ENCODE data around the gene MFN2. TPM values are rescaled to one million over a fixed set of nuclear protein-coding genes. Genes with fewer than 3 reads are reported as not detected.

Gene MFN2
- polyA plus RNA-seq, 1 experiment: 62.5 TPM

DNA sequence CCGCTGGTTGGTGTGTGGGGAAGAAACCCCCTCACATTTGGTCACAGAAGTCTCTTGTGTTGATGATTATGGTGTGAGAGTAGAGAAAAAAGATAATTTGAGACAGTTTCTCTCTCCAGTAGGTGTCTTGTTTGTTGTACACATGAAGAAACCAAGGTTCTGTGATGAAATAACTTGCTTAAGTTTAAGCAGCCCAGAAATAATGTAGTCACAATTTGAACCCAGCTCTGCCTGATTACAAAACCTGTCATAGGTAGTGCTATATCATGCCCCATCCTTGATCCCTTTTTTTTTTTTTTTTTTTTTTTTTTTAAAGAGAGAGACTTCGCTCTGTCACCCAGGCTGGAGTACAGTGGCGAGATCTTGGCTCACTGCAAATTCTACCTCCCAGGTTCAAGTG is 4.9 kb downstream of the MFN2 start:
- H3K36me3 ChIP-seq (ENCODE audit: control insufficient read depth, insufficient read depth, low read length): peaks cover 12% of the 10 kb centered on the region
- TF ChIP-seq, protein P1, sequence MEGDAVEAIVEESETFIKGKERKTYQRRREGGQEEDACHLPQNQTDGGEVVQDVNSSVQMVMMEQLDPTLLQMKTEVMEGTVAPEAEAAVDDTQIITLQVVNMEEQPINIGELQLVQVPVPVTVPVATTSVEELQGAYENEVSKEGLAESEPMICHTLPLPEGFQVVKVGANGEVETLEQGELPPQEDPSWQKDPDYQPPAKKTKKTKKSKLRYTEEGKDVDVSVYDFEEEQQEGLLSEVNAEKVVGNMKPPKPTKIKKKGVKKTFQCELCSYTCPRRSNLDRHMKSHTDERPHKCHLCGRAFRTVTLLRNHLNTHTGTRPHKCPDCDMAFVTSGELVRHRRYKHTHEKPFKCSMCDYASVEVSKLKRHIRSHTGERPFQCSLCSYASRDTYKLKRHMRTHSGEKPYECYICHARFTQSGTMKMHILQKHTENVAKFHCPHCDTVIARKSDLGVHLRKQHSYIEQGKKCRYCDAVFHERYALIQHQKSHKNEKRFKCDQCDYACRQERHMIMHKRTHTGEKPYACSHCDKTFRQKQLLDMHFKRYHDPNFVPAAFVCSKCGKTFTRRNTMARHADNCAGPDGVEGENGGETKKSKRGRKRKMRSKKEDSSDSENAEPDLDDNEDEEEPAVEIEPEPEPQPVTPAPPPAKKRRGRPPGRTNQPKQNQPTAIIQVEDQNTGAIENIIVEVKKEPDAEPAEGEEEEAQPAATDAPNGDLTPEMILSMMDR (IDR thresholded peaks at IDR 0.05; ENCODE audit: insufficient read depth, low read depth, low read length): no peak
- no peak for DNase-seq (ENCODE audit: low read depth)
- no peaks in the 10 kb centered on the region for H3K27me3 ChIP-seq (ENCODE audit: control insufficient read depth, insufficient read depth, low read length)
- POLR2A ChIA-PET: no interaction called here
- CTCF ChIA-PET: no interaction called here
- no peak overlapping the region for H3K4me3 ChIP-seq (ENCODE audit: low read depth, low read length)

- TF ChIP-seq, protein P1 (IDR thresholded peaks at IDR 0.05; ENCODE audit: insufficient read depth, low read depth, low read length): no peak
Measured at GRCh38 chr1:11985851-11986250, 5.6 kb downstream of the MFN2 start.

DNA sequence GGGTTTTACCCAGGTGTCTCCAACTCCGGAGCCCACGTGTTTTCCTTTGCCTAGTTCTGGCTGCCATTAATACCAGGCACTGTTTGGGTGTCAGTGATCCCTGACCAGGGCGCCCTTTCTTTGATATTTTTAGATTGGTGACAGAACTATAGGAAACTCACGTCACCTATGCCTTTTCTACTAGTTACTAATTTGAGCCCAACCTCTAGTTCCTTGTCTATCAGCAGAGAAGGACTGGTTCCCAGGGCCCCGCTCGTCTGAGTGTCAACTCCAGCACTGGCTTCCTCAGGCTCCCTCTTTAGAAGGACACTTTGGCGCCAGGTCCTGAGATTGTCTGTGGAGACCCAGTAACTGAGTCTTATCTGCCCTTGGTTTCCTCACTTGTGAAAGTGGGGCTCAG is 9.4 kb downstream of the MFN2 start:
- peaks cover 15% of the 10 kb centered on the region for H3K36me3 ChIP-seq (ENCODE audit: control insufficient read depth, insufficient read depth, low read length)
- TF ChIP-seq, protein P1 (IDR thresholded peaks at IDR 0.05; ENCODE audit: insufficient read depth, low read depth, low read length): no peak
- ChIA-PET CTCF (no interaction called here), POLR2A (no interaction called here)
- H3K27me3 ChIP-seq (ENCODE audit: control insufficient read depth, insufficient read depth, low read length): no peaks in the 10 kb centered on the region
- H3K4me3 ChIP-seq (ENCODE audit: low read depth, low read length): no peak overlapping the region
- no peak for DNase-seq (ENCODE audit: low read depth)

More at GRCh38 chr1:11985851-11986250, 5.6 kb downstream of the MFN2 start:
- no peak for DNase-seq (ENCODE audit: low read depth)
- ChIA-PET CTCF (interaction anchor here (1.7 kb wide), 1 partner anchor 15 kb away, joined by 4 read pairs; no protein-coding TSS in a partner anchor), POLR2A (no interaction called here)
- peaks cover 15% of the 10 kb centered on the region for H3K36me3 ChIP-seq (ENCODE audit: control insufficient read depth, insufficient read depth, low read length)
- no peak overlapping the region for H3K4me3 ChIP-seq (ENCODE audit: low read depth, low read length)
- no peaks in the 10 kb centered on the region for H3K27me3 ChIP-seq (ENCODE audit: control insufficient read depth, insufficient read depth, low read length)

- ChIA-PET CTCF (no interaction called here), POLR2A (no interaction called here)
- peaks cover 19% of the 10 kb centered on the region for H3K36me3 ChIP-seq (ENCODE audit: control insufficient read depth, insufficient read depth, low read length)
- TF ChIP-seq, protein P1 (IDR thresholded peaks at IDR 0.05; ENCODE audit: insufficient read depth, low read depth, low read length): no peak
- no peaks in the 10 kb centered on the region for H3K27me3 ChIP-seq (ENCODE audit: control insufficient read depth, insufficient read depth, low read length)
- no peak for DNase-seq (ENCODE audit: low read depth)
- H3K4me3 ChIP-seq (ENCODE audit: low read depth, low read length): no peak overlapping the region
Measured at GRCh38 chr1:11990303-11991032, 10.2 kb downstream of the MFN2 start.

- Histone ChIP-seq H3K4me3 (ENCODE audit: low read depth, low read length) (no peak overlapping the region), H3K36me3 (ENCODE audit: control insufficient read depth, insufficient read depth, low read length) (peaks cover 20% of the 10 kb centered on the region), H3K27me3 (ENCODE audit: control insufficient read depth, insufficient read depth, low read length) (no peaks in the 10 kb centered on the region)
- ChIA-PET POLR2A (interaction anchor here (0.6 kb wide), 1 partner anchor 35 kb away, joined by 4 read pairs; no protein-coding TSS in a partner anchor), CTCF (interaction anchor here (1.5 to 1.7 kb wide), 2 partner anchors 10 to 13 kb away, joined by 3 read pairs; no protein-coding TSS in a partner anchor)
- no peak for DNase-seq (ENCODE audit: low read depth)
- TF ChIP-seq, protein P1 (IDR thresholded peaks at IDR 0.05; ENCODE audit: insufficient read depth, low read depth, low read length): no peak
Measured at GRCh38 chr1:11991969-11992676, 11.9 kb downstream of the MFN2 start.

Data from BJ (cell line).